CD14-positive monocyte (primary cell): ENCODE measurements around the gene SETDB1. TPM values are rescaled to one million over a fixed set of nuclear protein-coding genes. Genes with fewer than 3 reads are reported as not detected.

Experiments used
- DNase-seq, 3 donors: peaks; one replicate each; pipeline ENCODE4 v3.0.0-alpha.2; 2011 to 2022
- H2AFZ ChIP-seq: 2 replicates; pipeline ENCODE4 v1.6.0; 2012; ENCODE audit warnings: mild to moderate bottlenecking, low read depth, low read length, inconsistent platforms; ENCODE audit not compliant: insufficient read depth, poor library complexity, severe bottlenecking
- H3K27ac ChIP-seq, 2 donors: 1 replicate in 1 of 2; 2 replicates in 1 of 2; pipeline ENCODE4 v1.5.1; 2012 to 2013; ENCODE audit warnings: low read length in 2 of 2, control low read depth in 1 of 2, inconsistent platforms in 1 of 2, low read depth in 1 of 2, mild to moderate bottlenecking in 1 of 2
- H3K27me3 ChIP-seq, 2 donors: one replicate each; pipeline versions ENCODE4 v1.6.0 to v1.6.1; 2011 to 2013; ENCODE audit warnings: low read length in 2 of 2; ENCODE audit not compliant: control insufficient read depth in 2 of 2, insufficient read depth in 2 of 2
- H3K36me3 ChIP-seq, 2 donors: replicated peaks in 1 of 2; 1 replicate in 1 of 2; 2 replicates in 1 of 2; pipeline versions ENCODE4 v1.5.1 to v1.6.1; 2012 to 2013; ENCODE audit warnings: low read length in 2 of 2, control low read depth in 1 of 2, inconsistent platforms in 1 of 2, mild to moderate bottlenecking in 1 of 2; ENCODE audit not compliant: insufficient read depth in 2 of 2, control insufficient read depth in 1 of 2
- H3K4me1 ChIP-seq, 2 donors: 1 replicate in 1 of 2; 2 replicates in 1 of 2; pipeline versions ENCODE4 v1.5.1 to v1.6.1; 2012 to 2013; ENCODE audit warnings: low read length in 2 of 2, control low read depth in 1 of 2, inconsistent platforms in 1 of 2, mild to moderate bottlenecking in 1 of 2, moderate library complexity in 1 of 2; ENCODE audit not compliant: insufficient read depth in 2 of 2, control insufficient read depth in 1 of 2
- H3K4me2 ChIP-seq: replicated peaks from 2 replicates; pipeline ENCODE3; 2012; ENCODE audit warnings: low read length, moderate library complexity, mild to moderate bottlenecking; ENCODE audit not compliant: poor library complexity, severe bottlenecking; ENCODE audit errors: extremely low read depth
- H3K4me3 ChIP-seq, 3 experiments: fragments of 200-600 bp in 1 of 3; sonication (generic) in 1 of 3; replicated peaks in 1 of 3; 1 replicate in 2 of 3; 2 replicates in 1 of 3; pipeline ENCODE4 v1.5.1; 2011 to 2013; ENCODE audit warnings: low read length in 3 of 3, mild to moderate bottlenecking in 3 of 3, control low read depth in 2 of 3, low read depth in 2 of 3, inconsistent platforms in 1 of 3, moderate library complexity in 1 of 3
- H3K79me2 ChIP-seq: 2 replicates; pipeline ENCODE4 v1.6.0; 2012; ENCODE audit warnings: mild to moderate bottlenecking, control low read depth, inconsistent platforms, low read length, moderate library complexity; ENCODE audit not compliant: insufficient read depth
- H3K9ac ChIP-seq: 2 replicates; pipeline ENCODE4 v1.6.0; 2017; ENCODE audit warnings: low read length, mild to moderate bottlenecking; ENCODE audit not compliant: insufficient read depth, poor library complexity, severe bottlenecking
- H3K9me3 ChIP-seq, 2 donors: replicated peaks in 1 of 2; 1 replicate in 1 of 2; 2 replicates in 1 of 2; pipeline versions ENCODE4 v1.5.1 to v1.6.1; 2012 to 2013; ENCODE audit warnings: low read length in 2 of 2, control low read depth in 1 of 2; ENCODE audit not compliant: control insufficient read depth in 1 of 2, insufficient read depth in 1 of 2
- H4K20me1 ChIP-seq: 2 replicates; pipeline ENCODE4 v1.6.0; 2012; ENCODE audit warnings: mild to moderate bottlenecking, low read length, control low read depth, moderate library complexity; ENCODE audit not compliant: insufficient read depth
- H3K27ac Mint-ChIP-seq, 7 donors: one replicate each; pipeline ENCODE4 v1.8.0; 2020; ENCODE audit warnings: mild to moderate bottlenecking in 7 of 7, mixed read lengths in 7 of 7, moderate library complexity in 6 of 7, inconsistent platforms in 2 of 7
- H3K27me3 Mint-ChIP-seq, 3 donors: one replicate each; pipeline ENCODE4 v1.8.0; 2021 to 2022; ENCODE audit warnings: low read depth in 3 of 3, mild to moderate bottlenecking in 3 of 3, mixed read lengths in 3 of 3, moderate library complexity in 3 of 3, inconsistent platforms in 1 of 3
- H3K36me3 Mint-ChIP-seq, 2 donors: one replicate each; pipeline ENCODE4 v1.8.0; 2020; ENCODE audit warnings: mixed read lengths in 2 of 2, inconsistent platforms in 1 of 2, mild to moderate bottlenecking in 1 of 2
- H3K4me1 Mint-ChIP-seq: one replicate; pipeline ENCODE4 v1.8.0; 2020; ENCODE audit warnings: mild to moderate bottlenecking, mixed read lengths
- H3K4me3 Mint-ChIP-seq, 2 donors: one replicate each; pipeline ENCODE4 v1.8.0; 2020; ENCODE audit warnings: mild to moderate bottlenecking in 2 of 2, mixed read lengths in 2 of 2, moderate library complexity in 1 of 2
- H3K9me3 Mint-ChIP-seq, 7 donors: one replicate each; pipeline ENCODE4 v1.8.0; 2020 to 2022; ENCODE audit warnings: mixed read lengths in 7 of 7, mild to moderate bottlenecking in 6 of 7, moderate library complexity in 6 of 7, inconsistent platforms in 2 of 7
- CTCF ChIP-seq: fragments of 200-600 bp; IDR thresholded peaks from one replicate; pipeline ENCODE4 v1.8.0; 2022; ENCODE audit warnings: antibody characterized with exemption, mild to moderate bottlenecking
- WGBS: methylation state at CpG from one replicate; pipeline ENCODE4 v1.1.5; 2013; ENCODE audit warnings: missing lambda C conversion rate; ENCODE audit not compliant: insufficient coverage; 5-methylcytosine and 5-hydroxymethylcytosine counted together
- intact Hi-C, 2 donors: fragments of 100-400 bp; cut with micrococcal nuclease; formaldehyde crosslinking; loops; one replicate each; pipeline versions ENCODE4 v1.15.0 to v1.15.1; 2023
- polyA plus RNA-seq, 3 donors: library from polyadenylated mRNA; depleted of rRNA in 1 of 3; unstranded in 2 of 3; stranded (reverse) in 1 of 3; fragments of 300-500 nt in 2 of 3; fragments of >200 nt in 1 of 3; fragmentation: Illumina TruSeq in 2 of 3; gene quantifications; 1 replicate in 2 of 3; 2 replicates in 1 of 3; pipeline ENCODE4 v1.2.3, GENCODE V29; 2012 to 2021

Gene SETDB1
- polyA plus RNA-seq, 3 donors, result 13.9 to 69.4 (median 15.5) TPM

DNA sequence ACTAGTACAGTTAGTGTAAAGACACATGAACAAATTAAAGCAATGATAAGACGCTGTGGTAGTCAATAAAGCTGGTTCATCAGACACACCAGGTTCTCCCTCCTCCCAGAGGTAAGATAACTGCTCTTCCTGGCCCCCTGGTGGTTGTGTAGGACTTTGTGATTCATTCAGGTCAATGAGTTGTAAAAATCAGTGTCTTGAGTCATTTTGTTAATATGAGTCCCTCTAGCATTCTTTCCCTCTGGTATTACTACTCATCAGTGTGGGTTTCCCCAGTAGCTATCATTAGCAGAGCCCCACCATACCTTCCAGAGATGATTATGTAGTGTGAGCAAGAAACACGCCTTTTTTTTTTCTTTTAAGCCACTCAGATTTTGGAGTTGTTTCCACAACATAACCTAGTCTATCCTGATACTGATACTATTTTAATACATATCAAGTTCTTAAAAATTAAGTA lies 3.6 kb upstream of the SETDB1 start:
- peaks cover 0 to 3% (median 0%) of the 10 kb centered on the region in 7 donors for H3K9me3 Mint-ChIP-seq
- WGBS, result no CpG with 5 or more reads among the region's 2 CpGs
- peak; percentile 88 for TF ChIP-seq CTCF

DNA sequence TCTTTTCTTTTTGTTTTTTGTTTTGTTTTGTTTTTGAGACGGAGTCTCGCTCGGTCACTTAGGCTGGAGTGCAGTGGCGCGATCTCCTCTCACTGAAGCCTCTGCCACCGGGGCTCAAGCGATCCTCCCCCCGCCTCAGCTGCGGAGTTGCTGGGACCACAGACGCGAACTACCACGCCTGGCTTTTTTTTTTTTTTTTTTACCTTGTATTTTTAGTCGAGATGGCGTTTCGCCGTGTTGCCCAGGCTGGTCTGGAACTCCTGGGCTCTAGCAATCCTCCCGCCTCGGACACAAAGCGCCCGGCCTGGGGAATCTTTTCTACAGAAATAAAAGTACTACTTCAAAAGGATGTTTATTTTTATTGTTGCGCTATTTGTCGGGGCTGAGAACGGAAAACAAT lies 1.1 kb upstream of the SETDB1 start:
- Histone ChIP-seq H3K36me3 (peaks cover 16 to 21% of the 10 kb centered on the region in 2 donors), H3K27me3 (no peaks in the 10 kb centered on the region), H3K4me2 (peak overlapping the region; percentile 93), H3K79me2 (peaks cover 30% of the 10 kb centered on the region), H3K4me3 (peak overlapping the region; percentile 71 to 88 (median 75)), H4K20me1 (no peaks in the 10 kb centered on the region), H3K4me1 (peaks cover 19 to 27% of the 10 kb centered on the region in 2 donors), H3K27ac (no peak overlapping the region), H3K9ac (peak overlapping the region; percentile 2), H2AFZ (peak overlapping the region; percentile 84), H3K9me3 (no peaks in the 10 kb centered on the region)
- Mint-ChIP-seq H3K27me3 (peaks cover 1 to 3% (median 2%) of the 10 kb centered on the region in 3 donors), H3K27ac (peak overlapping the region in 3 of 7 donors; percentile 99), H3K4me3 (peak overlapping the region; percentile 94 to 95), H3K4me1 (peaks cover 27% of the 10 kb centered on the region), H3K36me3 (peaks cover 13 to 25% of the 10 kb centered on the region in 2 donors), H3K9me3 (peaks cover 0 to 3% (median 0%) of the 10 kb centered on the region in 7 donors)
- no peak for DNase-seq
- TF ChIP-seq CTCF, result no peak
- WGBS, result 51% methylated on average over 9 of the region's 23 CpGs
- intact Hi-C loops, result loop anchor here (5.0 to 10.0 kb wide), 4 partner anchors 50 to 160 kb away; partner anchors contain the start of genes CERS2 (in 1 of the 2), CTSS (in 1 of the 2), MINDY1 (in 1 of the 2) and PRUNE1 (in 1 of the 2)

More for the DNA sequence above, 3.6 kb upstream of the SETDB1 start:
- Histone ChIP-seq H3K4me1 (peaks cover 10 to 17% of the 10 kb centered on the region in 2 donors), H3K4me3 (no peak overlapping the region), H4K20me1 (no peaks in the 10 kb centered on the region), H3K9me3 (no peaks in the 10 kb centered on the region), H3K4me2 (no peak overlapping the region), H3K27me3 (no peaks in the 10 kb centered on the region), H2AFZ (peak overlapping the region; percentile 44), H3K9ac (no peak overlapping the region), H3K79me2 (peaks cover 15% of the 10 kb centered on the region), H3K36me3 (no peaks in the 10 kb centered on the region), H3K27ac (no peak overlapping the region)
- Mint-ChIP-seq H3K4me3 (no peak overlapping the region), H3K27me3 (peaks cover 1 to 4% (median 2%) of the 10 kb centered on the region in 3 donors), H3K36me3 (no peaks in the 10 kb centered on the region), H3K4me1 (peaks cover 18% of the 10 kb centered on the region), H3K27ac (peak overlapping the region in 2 of 7 donors; percentile 31 to 42)
- intact Hi-C loops, result loop anchor here (2.0 to 10.0 kb wide), 4 partner anchors 45 to 158 kb away; partner anchors contain the start of genes ARNT (in 1 of the 2), CERS2 (in 1 of the 2) and CTSS (in 1 of the 2)
- peak; percentile 64 to 88 (median 75) for DNase-seq
